ENCODE measurements around the gene CAB39.
"Not testable (repeated sequence)": the region's sequence is repeated elsewhere in the genome, so short reads cannot be mapped to it uniquely, and the experiment has no call there.

Gene CAB39

DNA sequence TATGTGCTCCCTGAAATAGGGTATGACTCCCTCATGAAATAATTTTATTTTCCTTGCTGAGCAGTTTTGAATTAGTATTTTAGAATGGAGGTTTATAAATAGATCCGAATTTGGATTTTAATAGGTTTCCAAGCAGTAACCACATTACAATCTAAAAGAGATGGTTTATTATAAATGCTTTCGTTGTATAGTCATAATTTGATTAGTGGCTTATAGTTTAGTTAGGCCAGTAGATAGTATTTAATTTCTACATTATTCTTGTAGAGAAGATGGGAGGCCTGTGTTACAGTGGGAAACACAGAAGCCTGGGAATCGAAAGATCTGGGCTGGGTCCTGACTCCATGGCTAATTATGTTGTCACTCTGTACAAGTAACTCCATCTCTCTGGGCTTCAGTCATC, 6.7 kb downstream of the CAB39 start:
- DNase-seq (ENCODE audit: low read depth in 2 of 2), result no peak
- no peak overlapping the region for H3K4me3 ChIP-seq (replicated peaks in 1 of 2; ENCODE audit: low read depth in 2 of 2, low read length in 2 of 2)
- TF ChIP-seq, protein P1, sequence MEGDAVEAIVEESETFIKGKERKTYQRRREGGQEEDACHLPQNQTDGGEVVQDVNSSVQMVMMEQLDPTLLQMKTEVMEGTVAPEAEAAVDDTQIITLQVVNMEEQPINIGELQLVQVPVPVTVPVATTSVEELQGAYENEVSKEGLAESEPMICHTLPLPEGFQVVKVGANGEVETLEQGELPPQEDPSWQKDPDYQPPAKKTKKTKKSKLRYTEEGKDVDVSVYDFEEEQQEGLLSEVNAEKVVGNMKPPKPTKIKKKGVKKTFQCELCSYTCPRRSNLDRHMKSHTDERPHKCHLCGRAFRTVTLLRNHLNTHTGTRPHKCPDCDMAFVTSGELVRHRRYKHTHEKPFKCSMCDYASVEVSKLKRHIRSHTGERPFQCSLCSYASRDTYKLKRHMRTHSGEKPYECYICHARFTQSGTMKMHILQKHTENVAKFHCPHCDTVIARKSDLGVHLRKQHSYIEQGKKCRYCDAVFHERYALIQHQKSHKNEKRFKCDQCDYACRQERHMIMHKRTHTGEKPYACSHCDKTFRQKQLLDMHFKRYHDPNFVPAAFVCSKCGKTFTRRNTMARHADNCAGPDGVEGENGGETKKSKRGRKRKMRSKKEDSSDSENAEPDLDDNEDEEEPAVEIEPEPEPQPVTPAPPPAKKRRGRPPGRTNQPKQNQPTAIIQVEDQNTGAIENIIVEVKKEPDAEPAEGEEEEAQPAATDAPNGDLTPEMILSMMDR (IDR thresholded peaks at IDR 0.05; ENCODE audit: low read depth, low read length), result no peak

DNA sequence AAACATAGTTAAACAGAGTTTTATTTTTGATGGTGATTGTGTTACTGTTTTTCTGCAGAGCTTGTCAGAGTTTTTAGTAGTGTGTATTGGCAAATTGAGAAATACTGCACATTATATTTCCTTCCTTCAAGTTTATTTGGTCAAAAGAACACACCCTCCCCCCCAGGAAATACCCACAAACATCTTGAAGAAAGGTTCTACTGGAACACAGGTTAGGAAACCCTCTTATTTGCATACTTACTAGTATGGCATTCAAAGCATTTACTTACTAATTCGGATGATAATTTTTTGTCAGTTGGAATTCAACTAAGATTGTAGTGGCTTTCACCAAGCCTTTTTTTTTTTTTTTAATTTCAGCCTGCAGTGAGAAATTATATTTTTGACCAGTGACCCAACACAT, 9.1 kb downstream of the CAB39 start:
- peak; percentile 50 to 58 for DNase-seq (ENCODE audit: low read depth in 2 of 2)
- TF ChIP-seq, protein P1 (IDR thresholded peaks at IDR 0.05; ENCODE audit: low read depth, low read length), result no peak
- H3K4me3 ChIP-seq (replicated peaks in 1 of 2; ENCODE audit: low read depth in 2 of 2, low read length in 2 of 2), result no peak overlapping the region

DNA sequence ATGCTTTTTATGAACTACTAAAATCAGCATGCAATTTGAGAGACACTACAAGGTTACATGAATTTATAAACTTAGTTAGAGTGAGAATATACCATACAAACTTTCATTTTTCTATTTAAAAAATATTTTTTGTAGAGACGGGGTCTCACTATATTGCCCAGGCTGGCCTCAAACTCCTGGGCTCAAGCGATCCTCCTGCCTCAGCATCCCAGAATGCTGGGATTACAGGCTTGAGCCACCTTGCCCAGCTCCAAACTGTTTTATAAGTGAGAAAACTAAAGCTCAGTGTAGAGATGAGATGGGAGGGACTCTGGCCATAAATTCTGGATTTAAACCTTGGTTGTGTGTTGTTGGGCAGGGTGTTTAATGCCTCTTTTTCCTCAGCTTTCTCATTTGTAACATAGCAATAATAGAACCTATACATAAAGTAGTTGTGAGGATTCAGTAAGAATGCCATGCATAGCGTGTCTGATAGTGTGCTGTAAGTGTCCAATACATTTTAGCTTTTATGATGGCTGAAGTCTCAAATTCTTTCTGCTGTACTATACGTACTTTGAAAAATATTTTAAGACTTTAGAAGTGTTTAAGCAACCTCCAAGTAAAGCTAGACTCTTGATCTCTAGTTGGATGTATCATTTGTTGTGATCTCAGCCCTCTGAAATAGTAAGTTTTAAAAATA, 9.7 kb downstream of the CAB39 start:
- no peak overlapping the region for H3K4me3 ChIP-seq (replicated peaks in 1 of 2; ENCODE audit: low read depth in 2 of 2, low read length in 2 of 2)
- TF ChIP-seq, protein P1 (IDR thresholded peaks at IDR 0.05; ENCODE audit: low read depth, low read length), result no peak
- DNase-seq (ENCODE audit: low read depth in 2 of 2), result no peak

DNA sequence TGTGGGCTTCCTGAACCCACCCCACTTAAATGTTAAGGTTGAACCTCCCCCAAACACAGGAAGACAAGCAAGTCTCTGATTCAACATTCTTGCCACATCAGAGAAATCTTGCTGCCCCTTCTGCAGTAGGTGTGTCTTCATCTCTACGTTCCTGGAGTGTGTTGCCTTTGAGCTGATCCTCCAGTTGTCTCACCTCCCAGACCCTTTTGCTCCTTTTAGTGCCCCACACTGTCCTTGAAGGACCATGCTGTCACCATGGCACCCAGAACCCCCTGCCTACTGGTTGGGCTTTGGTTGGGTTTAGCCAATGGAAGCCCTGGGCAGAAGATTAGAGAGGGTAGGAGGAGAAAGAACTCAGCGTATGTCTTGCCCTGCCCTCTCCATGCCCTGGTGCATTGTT, 10.7 kb downstream of the CAB39 start:
- H3K4me3 ChIP-seq (replicated peaks in 1 of 2; ENCODE audit: low read depth in 2 of 2, low read length in 2 of 2), result no peak overlapping the region
- TF ChIP-seq, protein P1 (IDR thresholded peaks at IDR 0.05; ENCODE audit: low read depth, low read length), result no peak
- DNase-seq (ENCODE audit: low read depth in 2 of 2), result peak in 1 of 2 donors; percentile 53

DNA sequence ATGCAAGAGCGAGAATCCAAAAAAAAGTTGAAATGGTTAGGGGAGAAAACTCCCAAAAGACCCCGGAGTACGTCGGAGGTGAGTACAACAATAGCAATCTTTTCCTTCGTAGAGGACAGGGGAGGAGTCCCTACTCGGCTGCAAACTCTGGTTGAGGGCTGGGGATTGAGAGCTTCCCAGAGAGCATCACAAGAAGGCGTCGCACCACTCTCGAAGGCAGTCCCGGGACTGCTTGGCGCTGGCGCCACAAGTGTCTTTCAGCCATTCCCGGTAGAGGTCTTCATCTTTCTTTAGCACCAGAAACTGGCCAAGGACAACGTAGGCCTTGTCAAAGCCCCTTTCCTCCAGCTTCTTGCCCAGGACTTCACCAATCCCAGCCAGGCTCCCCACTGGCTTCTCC, 12.3 kb downstream of the CAB39 start:
- DNase-seq (ENCODE audit: low read depth in 2 of 2); H3K4me3 ChIP-seq (replicated peaks in 1 of 2; ENCODE audit: low read depth in 2 of 2, low read length in 2 of 2): not testable (repeated sequence)

DNA sequence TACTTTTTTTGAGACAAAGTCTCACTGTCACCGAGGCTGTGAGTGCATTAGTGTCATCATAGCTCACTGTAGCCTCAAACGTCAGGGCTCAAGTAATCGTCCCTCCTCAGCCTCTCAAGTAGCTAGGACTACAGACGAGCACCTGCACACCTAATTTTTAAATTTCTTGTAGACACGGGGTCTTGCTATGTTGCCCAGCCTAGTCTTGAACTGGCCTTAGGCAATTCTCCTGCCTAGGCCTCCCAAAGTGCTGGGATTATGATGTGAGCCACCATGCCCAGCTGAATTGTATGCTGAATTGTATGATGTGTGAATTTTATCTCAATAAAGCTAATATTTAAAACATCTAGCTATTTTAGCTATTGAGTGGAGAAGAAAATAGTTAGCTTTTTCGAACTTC, 18.9 kb downstream of the CAB39 start:
- DNase-seq (ENCODE audit: low read depth in 2 of 2), result no peak
- H3K4me3 ChIP-seq (replicated peaks in 1 of 2; ENCODE audit: low read depth in 2 of 2, low read length in 2 of 2), result no peak overlapping the region
- TF ChIP-seq, protein P1 (IDR thresholded peaks at IDR 0.05; ENCODE audit: low read depth, low read length), result no peak

DNA sequence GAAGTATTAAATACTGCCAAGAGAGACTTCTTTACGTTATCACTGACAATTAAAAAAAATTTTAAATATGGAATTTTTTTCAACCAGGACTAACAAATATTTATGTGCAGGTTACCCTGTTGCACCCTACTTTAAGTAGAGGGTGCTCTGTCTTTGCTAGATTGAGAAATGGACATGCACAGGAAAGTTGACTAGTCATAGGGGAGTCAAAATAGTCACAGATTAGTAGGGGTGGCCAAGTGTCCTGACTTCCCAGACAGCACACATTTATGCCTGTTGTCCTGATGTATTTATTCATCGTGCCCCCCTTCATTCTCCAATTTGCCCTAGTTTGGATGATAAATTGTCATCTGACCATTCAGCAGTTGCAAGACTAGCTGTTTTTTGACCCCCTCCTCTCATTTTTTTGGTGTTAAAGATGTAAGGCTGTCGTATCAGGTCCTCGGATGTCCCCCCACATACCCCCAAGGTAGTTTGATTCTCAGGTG, 20.3 kb downstream of the CAB39 start:
- no peak overlapping the region for H3K4me3 ChIP-seq (replicated peaks in 1 of 2; ENCODE audit: low read depth in 2 of 2, low read length in 2 of 2)
- TF ChIP-seq, protein P1 (IDR thresholded peaks at IDR 0.05; ENCODE audit: low read depth, low read length), result no peak
- DNase-seq (ENCODE audit: low read depth in 2 of 2), result no peak
